PC-9 (cell line): ENCODE results near the gene EFNA2. TPM values are rescaled to one million over a fixed set of nuclear protein-coding genes. Genes with fewer than 3 reads are reported as not detected.

Experiments
- BruUV-seq: library from RNA; stranded (reverse); fragments of 400-500 nt; replicated peaks from 2 replicates; lab custom pipeline; 2021; lab: Mats Ljungman, UMichigan
- CTCF ChIA-PET: fragments of 300-600 bp; sonication (Branson Sonifier 250); formaldehyde crosslinking; loops from one replicate; lab custom pipeline; 2022; ENCODE audit warnings: antibody characterized with exemption; lab: Charles Lee
- POLR2A ChIA-PET: fragments of 300-600 bp; sonication (Branson Sonifier 250); formaldehyde crosslinking; loops from one replicate; lab custom pipeline; 2022; ENCODE audit warnings: antibody characterized with exemption; ENCODE audit not compliant: unreplicated experiment; lab: Charles Lee
- DNase-seq, 2 experiments: peaks; one replicate each; pipeline versions ENCODE4 v3.0.0 to v3.0.0-alpha.2; 2015 to 2022; ENCODE audit warnings: mixed read lengths in 1 of 2
- H2AFZ ChIP-seq: fragments of 200-600 bp; sonication (generic); 2 replicates; pipeline ENCODE4 v1.8.1; 2017; ENCODE audit warnings: antibody characterized with exemption
- H3F3A ChIP-seq: fragments of 200-600 bp; sonication (generic); 2 replicates; pipeline ENCODE4 v1.8.1; 2017; ENCODE audit warnings: antibody characterized with exemption, mild to moderate bottlenecking, low read depth; ENCODE audit not compliant: insufficient read depth
- H3K27ac ChIP-seq: fragments of 200-600 bp; sonication (generic); 2 replicates; pipeline ENCODE4 v1.6.1; 2016; ENCODE audit warnings: mixed run types
- H3K27me3 ChIP-seq: fragments of 200-600 bp; sonication (generic); 2 replicates; pipeline ENCODE4 v1.6.1; 2016; ENCODE audit warnings: low read depth, mixed run types; ENCODE audit not compliant: insufficient read depth
- H3K36me3 ChIP-seq: fragments of 200-600 bp; sonication (generic); 2 replicates; pipeline ENCODE4 v1.6.1; 2016; ENCODE audit warnings: low read depth, mixed run types
- H3K4me1 ChIP-seq: fragments of 200-600 bp; sonication (generic); replicated peaks from 2 replicates; pipeline ENCODE4 v1.6.1; 2016; ENCODE audit warnings: mixed run types; ENCODE audit not compliant: insufficient read depth
- H3K4me2 ChIP-seq: fragments of 200-600 bp; sonication (generic); 2 replicates; pipeline ENCODE4 v1.6.1; 2017; ENCODE audit warnings: mixed run types
- H3K4me3 ChIP-seq: fragments of 200-600 bp; sonication (generic); 2 replicates; pipeline ENCODE4 v1.6.1; 2016; ENCODE audit warnings: mixed run types
- H3K79me2 ChIP-seq: fragments of 200-600 bp; sonication (generic); 2 replicates; pipeline ENCODE4 v1.6.1; 2017; ENCODE audit warnings: low read depth, mixed run types
- H3K9me2 ChIP-seq: fragments of 200-600 bp; sonication (generic); 2 replicates; pipeline ENCODE4 v1.8.1; 2017; ENCODE audit warnings: mild to moderate bottlenecking; ENCODE audit not compliant: insufficient read depth
- H3K9me3 ChIP-seq: fragments of 200-600 bp; sonication (generic); 2 replicates; pipeline ENCODE4 v1.8.1; 2016; ENCODE audit warnings: low read depth; ENCODE audit not compliant: insufficient read depth
- H4K20me1 ChIP-seq: fragments of 200-600 bp; sonication (generic); 2 replicates; pipeline ENCODE4 v1.8.1; 2017; ENCODE audit not compliant: insufficient read depth
- CTCF ChIP-seq: fragments of 200-600 bp; sonication (generic); conservative IDR thresholded peaks from 2 replicates; pipeline ENCODE4 v1.6.1; 2017; ENCODE audit warnings: mixed run types, antibody characterized with exemption, mild to moderate bottlenecking, moderate library complexity
- EZH2 ChIP-seq: fragments of 200-600 bp; sonication (generic); IDR thresholded peaks from 2 replicates; pipeline ENCODE4 v1.8.0; 2017; ENCODE audit warnings: antibody characterized with exemption, low read depth
- intact Hi-C: fragments of 100-400 bp; cut with micrococcal nuclease; formaldehyde crosslinking; loops from one replicate; pipeline ENCODE4 v1.10.0; 2022; ENCODE audit not compliant: unreplicated experiment
- total RNA-seq: library from RNA; stranded (reverse); gene quantifications from 2 replicates; pipeline ENCODE4 v1.2.3, GENCODE V29; 2021

Gene EFNA2
- total RNA-seq, 1 experiment from 2014 or later: not detected

GRCh38 chr19:1349211-1349610 is 63.5 kb downstream of the EFNA2 start:
- Histone ChIP-seq H2AFZ (no peak overlapping the region), H4K20me1 (no peaks in the 10 kb centered on the region), H3K4me3 (no peak overlapping the region), H3K9me2 (no peaks in the 10 kb centered on the region), H3K9me3 (no peaks in the 10 kb centered on the region), H3K4me1 (no peaks in the 10 kb centered on the region), H3K36me3 (no peaks in the 10 kb centered on the region), H3K27ac (no peak overlapping the region), H3F3A (peaks cover 5% of the 10 kb centered on the region; the same call in 1 of the 2 replicates), H3K79me2 (no peaks in the 10 kb centered on the region), H3K27me3 (no peaks in the 10 kb centered on the region), H3K4me2 (no peak overlapping the region)
- no TSS peak for BruUV-seq
- TF ChIP-seq EZH2 (no peak), CTCF (no peak)
- no peak for DNase-seq
- intact Hi-C loops: no loop called here
- CTCF ChIA-PET: no interaction called here
- POLR2A ChIA-PET: no interaction called here

- ChIA-PET POLR2A (interaction anchor here (0.6 kb wide), 1 partner anchor 76 kb away, joined by 3 read pairs; the partner anchor contains the start of gene FAM174C), CTCF (interaction anchor here (0.7 kb wide), 1 partner anchor 1270 kb away, joined by 13 read pairs; no protein-coding TSS in a partner anchor)
- peaks cover 5% of the 10 kb centered on the region; the same call in 1 of the 2 replicates for H3F3A ChIP-seq
- no peak overlapping the region for H3K4me3 ChIP-seq
- H2AFZ ChIP-seq: no peak overlapping the region
- no peak overlapping the region for H3K4me2 ChIP-seq
- peaks cover 3% of the 10 kb centered on the region; the same call in 1 of the 2 replicates for H3K4me1 ChIP-seq
- no peaks in the 10 kb centered on the region for H3K9me2 ChIP-seq
- H3K36me3 ChIP-seq: no peaks in the 10 kb centered on the region
- H3K27ac ChIP-seq: no peak overlapping the region
- intact Hi-C loops: no loop called here
- BruUV-seq: no TSS peak
- TF ChIP-seq EZH2 (no peak), CTCF (no peak)
- H3K27me3 ChIP-seq: no peaks in the 10 kb centered on the region
- H4K20me1 ChIP-seq: no peaks in the 10 kb centered on the region
- DNase-seq: no peak
- H3K79me2 ChIP-seq: no peaks in the 10 kb centered on the region
- no peaks in the 10 kb centered on the region for H3K9me3 ChIP-seq
These were observed 65.2 kb downstream of the EFNA2 start for GRCh38 chr19:1350867-1351266.

Other genes starting within 250 kb of the EFNA2 start
- gene ABCA7, start 245.8 kb upstream of the EFNA2 start, total RNA-seq: 29.9 and 32.0 TPM in 2 replicates
- gene ARHGAP45, start 218.7 kb upstream of the EFNA2 start, total RNA-seq: 20.2 and 20.6 TPM in 2 replicates
- 180 and 237 TPM in 2 replicates for gene POLR2E, start 190.5 kb upstream of the EFNA2 start, total RNA-seq
- gene GPX4, start 181.9 kb upstream of the EFNA2 start, total RNA-seq: 465 and 489 TPM in 2 replicates
- gene SBNO2, start 111.6 kb upstream of the EFNA2 start, total RNA-seq: 75.6 and 82.4 TPM in 2 replicates
- 53.0 and 59.5 TPM in 2 replicates for gene STK11, start 80.1 kb upstream of the EFNA2 start, total RNA-seq
- 1.8 and 1.9 TPM in 2 replicates for gene CBARP, start 47.9 kb upstream of the EFNA2 start, total RNA-seq
- gene ATP5F1D, start 44.1 kb upstream of the EFNA2 start, total RNA-seq: 157 and 214 TPM in 2 replicates
- gene MIDN, start 37.3 kb upstream of the EFNA2 start, total RNA-seq: 61.4 and 92.0 TPM in 2 replicates
- 86.9 and 143 TPM in 2 replicates for gene CIRBP, start 16.5 kb upstream of the EFNA2 start, total RNA-seq
- gene FAM174C, start 10.3 kb upstream of the EFNA2 start, total RNA-seq: 51.8 and 64.2 TPM in 2 replicates
- gene NDUFS7, start 98.0 kb downstream of the EFNA2 start, total RNA-seq: 67.5 and 83.5 TPM in 2 replicates
- gene GAMT, start 115.7 kb downstream of the EFNA2 start, total RNA-seq: 27.3 and 30.9 TPM in 2 replicates
- 122 and 144 TPM in 2 replicates for gene DAZAP1, start 121.7 kb downstream of the EFNA2 start, total RNA-seq
- 967 and 1,004 TPM in 2 replicates for gene RPS15, start 152.5 kb downstream of the EFNA2 start, total RNA-seq
- 1.6 and 2.7 TPM in 2 replicates for gene APC2, start 164.2 kb downstream of the EFNA2 start, total RNA-seq
- gene C19orf25, start 193.3 kb downstream of the EFNA2 start, total RNA-seq: 28.0 and 31.2 TPM in 2 replicates
- gene PCSK4, start 204.5 kb downstream of the EFNA2 start, total RNA-seq: 18.6 and 27.3 TPM in 2 replicates
- 34.3 and 39.5 TPM in 2 replicates for gene REEP6, start 205.3 kb downstream of the EFNA2 start, total RNA-seq
- gene ADAMTSL5, start 227.1 kb downstream of the EFNA2 start, total RNA-seq: 13.6 and 14.6 TPM in 2 replicates
- not detected in 2 replicates for gene PLK5, start 238.2 kb downstream of the EFNA2 start, total RNA-seq